GM23338 (cell line): ENCODE results near the gene KYNU. TPM values are rescaled to one million over a fixed set of nuclear protein-coding genes. Genes with fewer than 3 reads are reported as not detected.

Experiments used
- ATAC-seq: fragments of 200-7000 bp; cut with Tn5 transposase; 3 replicates; pipeline ENCODE4 v1.9.1; 2020
- DNase-seq: peaks from one replicate; pipeline ENCODE4 v3.0.0-alpha.2; 2015; ENCODE audit warnings: low spot score
- H2AFZ ChIP-seq: fragments of 200-600 bp; sonication (generic); 2 replicates; pipeline ENCODE4 v1.8.0; 2016; ENCODE audit warnings: antibody characterized with exemption, mild to moderate bottlenecking, moderate library complexity
- H3F3A ChIP-seq: fragments of 200-600 bp; sonication (generic); replicated peaks from 2 replicates; pipeline ENCODE4 v1.8.0; 2017; ENCODE audit warnings: antibody characterized with exemption, mixed run types, low read depth
- H3K27ac ChIP-seq: fragments of 200-600 bp; sonication (generic); 2 replicates; pipeline ENCODE4 v1.6.1; 2016; ENCODE audit warnings: low read depth
- H3K27me3 ChIP-seq: fragments of 200-600 bp; sonication (generic); 2 replicates; pipeline ENCODE4 v1.8.0; 2016; ENCODE audit warnings: mild to moderate bottlenecking, mixed run types, moderate library complexity; ENCODE audit not compliant: insufficient read depth
- H3K36me3 ChIP-seq: fragments of 200-600 bp; sonication (generic); 2 replicates; pipeline ENCODE4 v1.8.0; 2016; ENCODE audit warnings: mild to moderate bottlenecking; ENCODE audit not compliant: insufficient read depth
- H3K4me1 ChIP-seq: fragments of 200-600 bp; sonication (generic); 2 replicates; pipeline ENCODE4 v1.8.0; 2016; ENCODE audit warnings: mild to moderate bottlenecking, moderate library complexity; ENCODE audit not compliant: insufficient read depth
- H3K4me2 ChIP-seq: fragments of 200-600 bp; sonication (generic); 2 replicates; pipeline ENCODE4 v1.7.1; 2017; ENCODE audit warnings: mixed run types
- H3K4me3 ChIP-seq: fragments of 200-600 bp; sonication (generic); 2 replicates; pipeline ENCODE4 v1.6.1; 2016; ENCODE audit warnings: mixed run types
- H3K79me2 ChIP-seq: fragments of 200-600 bp; sonication (generic); replicated peaks from 2 replicates; pipeline ENCODE4 v1.8.0; 2017; ENCODE audit warnings: mild to moderate bottlenecking; ENCODE audit not compliant: insufficient read depth
- H3K9me2 ChIP-seq: fragments of 200-600 bp; sonication (generic); 2 replicates; pipeline ENCODE4 v1.8.0; 2017; ENCODE audit not compliant: insufficient read depth
- H4K20me1 ChIP-seq: fragments of 200-600 bp; sonication (generic); replicated peaks from 2 replicates; pipeline ENCODE4 v1.8.0; 2017; ENCODE audit warnings: mild to moderate bottlenecking; ENCODE audit not compliant: insufficient read depth
- H3K27ac Mint-ChIP-seq: 2 replicates; pipeline ENCODE4 v1.8.0; 2020; ENCODE audit warnings: inconsistent platforms, mild to moderate bottlenecking, moderate library complexity, mixed read lengths
- H3K27me3 Mint-ChIP-seq: 3 replicates; pipeline ENCODE4 v1.8.0; 2022; ENCODE audit warnings: low read depth, mild to moderate bottlenecking, moderate library complexity, mixed read lengths, inconsistent platforms; ENCODE audit not compliant: insufficient read depth, poor library complexity
- H3K36me3 Mint-ChIP-seq: 3 replicates; pipeline ENCODE4 v1.8.0; 2021; ENCODE audit warnings: low read depth, mild to moderate bottlenecking, inconsistent platforms, moderate library complexity, mixed read lengths
- H3K4me1 Mint-ChIP-seq: 3 replicates; pipeline ENCODE4 v1.8.0; 2020; ENCODE audit warnings: mild to moderate bottlenecking, inconsistent platforms, mixed read lengths
- H3K4me3 Mint-ChIP-seq: 3 replicates; pipeline ENCODE4 v1.8.0; 2021; ENCODE audit warnings: moderate library complexity, mild to moderate bottlenecking, inconsistent platforms, mixed read lengths
- H3K9me3 Mint-ChIP-seq: 3 replicates; pipeline ENCODE4 v1.8.0; 2020; ENCODE audit warnings: moderate library complexity, mild to moderate bottlenecking, inconsistent platforms, mixed read lengths
- JUNB ChIP-seq: IDR thresholded peaks from one replicate; pipeline ENCODE4 v1.6.1; 2016; ENCODE audit warnings: antibody characterized with exemption; ENCODE audit not compliant: unreplicated experiment
- NANOG ChIP-seq: IDR thresholded peaks from 2 replicates; pipeline ENCODE4 v1.6.1; 2016; ENCODE audit warnings: antibody characterized with exemption, borderline replicate concordance
- ZNF331 ChIP-seq: fragments of 250-450 bp; sonication (Bioruptor Pico); IDR thresholded peaks from 2 replicates; pipeline ENCODE4 v1.5.0; 2020; ENCODE audit warnings: low read depth, mild to moderate bottlenecking, moderate library complexity
- polyA plus RNA-seq: library from polyadenylated mRNA; unstranded; fragments of >200 nt; fragmentation: Nextera tagmentation; extraction: Ambion mirVana; gene quantifications from 2 replicates; pipeline ENCODE4 v1.2.1, GENCODE V29; 2016
- total RNA-seq: library from RNA; depleted of rRNA; stranded (reverse); fragments of >200 nt; shearing (Covaris generic); gene quantifications from 2 replicates; pipeline ENCODE4 v1.2.3, GENCODE V29; 2014
- TF ChIP-seq, protein P1 (sequence below): fragments of 250-450 bp; sonication (Bioruptor Pico); IDR thresholded peaks from 2 replicates; pipeline ENCODE4 v1.5.0; 2020; ENCODE audit warnings: mild to moderate bottlenecking, moderate library complexity
- TF ChIP-seq, protein P2 (sequence below), 2 experiments: fragments of 200-600 bp in 1 of 2; sonication (generic) in 1 of 2; conservative IDR thresholded peaks; 2 replicates each; pipeline versions ENCODE4 v1.5.1 to v1.6.1; 2016 to 2017; ENCODE audit warnings: antibody characterized with exemption in 2 of 2, low read depth in 2 of 2, mild to moderate bottlenecking in 2 of 2, moderate library complexity in 1 of 2

Gene KYNU
- total and polyA plus RNA-seq, 2 experiments from 2014 or later, result 0.03 to 0.21 TPM

DNA sequence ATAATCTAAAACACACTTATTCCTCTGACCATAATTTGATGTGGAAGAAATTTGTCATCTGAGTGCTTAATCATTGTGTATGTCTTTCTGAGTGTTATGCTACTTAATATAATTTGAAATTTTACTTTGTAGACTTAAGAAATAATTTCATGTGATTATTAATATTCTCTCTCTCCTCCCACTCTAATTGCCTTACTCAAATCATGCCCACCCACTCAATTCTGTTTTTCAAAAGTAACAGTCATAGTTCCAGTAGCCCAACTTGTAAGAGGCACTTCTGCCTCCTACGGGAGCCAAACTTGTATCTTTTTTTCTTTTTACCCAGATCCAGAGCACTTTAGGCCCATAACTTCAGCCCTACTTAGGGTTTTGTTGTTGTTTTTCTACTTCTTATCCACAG is 18.5 kb upstream of the KYNU start:
- DNase-seq (no peak), ATAC-seq (no peak)
- TF ChIP-seq, protein P1, sequence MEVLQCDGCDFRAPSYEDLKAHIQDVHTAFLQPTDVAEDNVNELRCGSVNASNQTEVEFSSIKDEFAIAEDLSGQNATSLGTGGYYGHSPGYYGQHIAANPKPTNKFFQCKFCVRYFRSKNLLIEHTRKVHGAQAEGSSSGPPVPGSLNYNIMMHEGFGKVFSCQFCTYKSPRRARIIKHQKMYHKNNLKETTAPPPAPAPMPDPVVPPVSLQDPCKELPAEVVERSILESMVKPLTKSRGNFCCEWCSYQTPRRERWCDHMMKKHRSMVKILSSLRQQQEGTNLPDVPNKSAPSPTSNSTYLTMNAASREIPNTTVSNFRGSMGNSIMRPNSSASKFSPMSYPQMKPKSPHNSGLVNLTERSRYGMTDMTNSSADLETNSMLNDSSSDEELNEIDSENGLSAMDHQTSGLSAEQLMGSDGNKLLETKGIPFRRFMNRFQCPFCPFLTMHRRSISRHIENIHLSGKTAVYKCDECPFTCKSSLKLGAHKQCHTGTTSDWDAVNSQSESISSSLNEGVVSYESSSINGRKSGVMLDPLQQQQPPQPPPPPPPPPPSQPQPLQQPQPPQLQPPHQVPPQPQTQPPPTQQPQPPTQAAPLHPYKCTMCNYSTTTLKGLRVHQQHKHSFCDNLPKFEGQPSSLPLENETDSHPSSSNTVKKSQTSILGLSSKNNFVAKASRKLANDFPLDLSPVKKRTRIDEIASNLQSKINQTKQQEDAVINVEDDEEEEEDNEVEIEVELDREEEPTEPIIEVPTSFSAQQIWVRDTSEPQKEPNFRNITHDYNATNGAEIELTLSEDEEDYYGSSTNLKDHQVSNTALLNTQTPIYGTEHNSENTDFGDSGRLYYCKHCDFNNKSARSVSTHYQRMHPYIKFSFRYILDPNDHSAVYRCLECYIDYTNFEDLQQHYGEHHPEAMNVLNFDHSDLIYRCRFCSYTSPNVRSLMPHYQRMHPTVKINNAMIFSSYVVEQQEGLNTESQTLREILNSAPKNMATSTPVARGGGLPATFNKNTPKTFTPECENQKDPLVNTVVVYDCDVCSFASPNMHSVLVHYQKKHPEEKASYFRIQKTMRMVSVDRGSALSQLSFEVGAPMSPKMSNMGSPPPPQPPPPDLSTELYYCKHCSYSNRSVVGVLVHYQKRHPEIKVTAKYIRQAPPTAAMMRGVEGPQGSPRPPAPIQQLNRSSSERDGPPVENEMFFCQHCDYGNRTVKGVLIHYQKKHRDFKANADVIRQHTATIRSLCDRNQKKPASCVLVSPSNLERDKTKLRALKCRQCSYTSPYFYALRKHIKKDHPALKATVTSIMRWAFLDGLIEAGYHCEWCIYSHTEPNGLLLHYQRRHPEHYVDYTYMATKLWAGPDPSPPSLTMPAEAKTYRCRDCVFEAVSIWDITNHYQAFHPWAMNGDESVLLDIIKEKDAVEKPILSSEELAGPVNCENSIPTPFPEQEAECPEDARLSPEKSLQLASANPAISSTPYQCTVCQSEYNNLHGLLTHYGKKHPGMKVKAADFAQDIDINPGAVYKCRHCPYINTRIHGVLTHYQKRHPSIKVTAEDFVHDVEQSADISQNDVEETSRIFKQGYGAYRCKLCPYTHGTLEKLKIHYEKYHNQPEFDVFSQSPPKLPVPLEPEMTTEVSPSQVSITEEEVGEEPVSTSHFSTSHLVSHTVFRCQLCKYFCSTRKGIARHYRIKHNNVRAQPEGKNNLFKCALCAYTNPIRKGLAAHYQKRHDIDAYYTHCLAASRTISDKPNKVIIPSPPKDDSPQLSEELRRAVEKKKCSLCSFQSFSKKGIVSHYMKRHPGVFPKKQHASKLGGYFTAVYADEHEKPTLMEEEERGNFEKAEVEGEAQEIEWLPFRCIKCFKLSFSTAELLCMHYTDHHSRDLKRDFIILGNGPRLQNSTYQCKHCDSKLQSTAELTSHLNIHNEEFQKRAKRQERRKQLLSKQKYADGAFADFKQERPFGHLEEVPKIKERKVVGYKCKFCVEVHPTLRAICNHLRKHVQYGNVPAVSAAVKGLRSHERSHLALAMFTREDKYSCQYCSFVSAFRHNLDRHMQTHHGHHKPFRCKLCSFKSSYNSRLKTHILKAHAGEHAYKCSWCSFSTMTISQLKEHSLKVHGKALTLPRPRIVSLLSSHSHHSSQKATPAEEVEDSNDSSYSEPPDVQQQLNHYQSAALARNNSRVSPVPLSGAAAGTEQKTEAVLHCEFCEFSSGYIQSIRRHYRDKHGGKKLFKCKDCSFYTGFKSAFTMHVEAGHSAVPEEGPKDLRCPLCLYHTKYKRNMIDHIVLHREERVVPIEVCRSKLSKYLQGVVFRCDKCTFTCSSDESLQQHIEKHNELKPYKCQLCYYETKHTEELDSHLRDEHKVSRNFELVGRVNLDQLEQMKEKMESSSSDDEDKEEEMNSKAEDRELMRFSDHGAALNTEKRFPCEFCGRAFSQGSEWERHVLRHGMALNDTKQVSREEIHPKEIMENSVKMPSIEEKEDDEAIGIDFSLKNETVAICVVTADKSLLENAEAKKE (CRISPR knock-in tag), result no peak
- Mint-ChIP-seq H3K36me3 (no peaks in the 10 kb centered on the region), H3K9me3 (no peaks in the 10 kb centered on the region), H3K27ac (no peak overlapping the region), H3K4me3 (no peak overlapping the region), H3K4me1 (peaks cover 3% of the 10 kb centered on the region; the same call in 2 of the 3 replicates), H3K27me3 (peaks cover 2% of the 10 kb centered on the region)
- no peaks in the 10 kb centered on the region for H3K4me1 ChIP-seq
- H3K27ac ChIP-seq, result no peak overlapping the region
- H3K79me2 ChIP-seq, result no peaks in the 10 kb centered on the region
- H3K36me3 ChIP-seq, result no peaks in the 10 kb centered on the region
- H4K20me1 ChIP-seq, result no peaks in the 10 kb centered on the region
- H3K4me3 ChIP-seq, result no peak overlapping the region
- no peaks in the 10 kb centered on the region for H3F3A ChIP-seq
- no peak overlapping the region for H2AFZ ChIP-seq
- no peak overlapping the region for H3K4me2 ChIP-seq
- no peaks in the 10 kb centered on the region for H3K27me3 ChIP-seq
- peaks cover 4% of the 10 kb centered on the region; the same call in 1 of the 2 replicates for H3K9me2 ChIP-seq

DNA sequence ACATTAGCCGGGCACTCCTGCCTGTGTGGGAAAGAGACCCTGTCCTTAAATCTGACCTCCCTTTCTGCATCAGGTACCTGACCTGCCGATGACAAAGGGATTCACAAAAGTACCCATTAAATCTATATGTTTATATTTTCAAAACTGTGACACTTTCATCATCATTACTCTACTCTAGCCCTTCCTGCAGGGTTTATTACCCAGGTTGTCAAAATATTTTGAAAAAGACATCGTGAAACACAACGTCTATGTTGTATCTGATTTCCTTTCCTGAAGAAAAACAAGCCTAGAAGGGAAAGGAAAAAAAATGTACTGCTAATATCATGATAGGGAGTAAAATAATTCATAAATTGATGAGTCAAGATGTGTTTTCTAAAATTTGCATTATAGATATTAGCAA is 15.2 kb upstream of the KYNU start:
- Histone ChIP-seq H3K27me3 (no peaks in the 10 kb centered on the region), H3K4me3 (no peak overlapping the region), H3K4me1 (no peaks in the 10 kb centered on the region), H3F3A (no peaks in the 10 kb centered on the region), H2AFZ (no peak overlapping the region), H3K36me3 (no peaks in the 10 kb centered on the region), H4K20me1 (no peaks in the 10 kb centered on the region), H3K79me2 (no peaks in the 10 kb centered on the region), H3K9me2 (no peaks in the 10 kb centered on the region), H3K4me2 (no peak overlapping the region), H3K27ac (no peak overlapping the region)
- Mint-ChIP-seq H3K4me1 (peaks cover 4% of the 10 kb centered on the region; the same call in 2 of the 3 replicates), H3K27me3 (peaks cover 2% of the 10 kb centered on the region), H3K9me3 (no peaks in the 10 kb centered on the region), H3K27ac (no peak overlapping the region), H3K36me3 (no peaks in the 10 kb centered on the region), H3K4me3 (no peak overlapping the region)
- no peak for ATAC-seq
- no peak for DNase-seq
- TF ChIP-seq JUNB, result no peak
- no peak for TF ChIP-seq ZNF331
- TF ChIP-seq NANOG, result no peak
- TF ChIP-seq, protein P2, sequence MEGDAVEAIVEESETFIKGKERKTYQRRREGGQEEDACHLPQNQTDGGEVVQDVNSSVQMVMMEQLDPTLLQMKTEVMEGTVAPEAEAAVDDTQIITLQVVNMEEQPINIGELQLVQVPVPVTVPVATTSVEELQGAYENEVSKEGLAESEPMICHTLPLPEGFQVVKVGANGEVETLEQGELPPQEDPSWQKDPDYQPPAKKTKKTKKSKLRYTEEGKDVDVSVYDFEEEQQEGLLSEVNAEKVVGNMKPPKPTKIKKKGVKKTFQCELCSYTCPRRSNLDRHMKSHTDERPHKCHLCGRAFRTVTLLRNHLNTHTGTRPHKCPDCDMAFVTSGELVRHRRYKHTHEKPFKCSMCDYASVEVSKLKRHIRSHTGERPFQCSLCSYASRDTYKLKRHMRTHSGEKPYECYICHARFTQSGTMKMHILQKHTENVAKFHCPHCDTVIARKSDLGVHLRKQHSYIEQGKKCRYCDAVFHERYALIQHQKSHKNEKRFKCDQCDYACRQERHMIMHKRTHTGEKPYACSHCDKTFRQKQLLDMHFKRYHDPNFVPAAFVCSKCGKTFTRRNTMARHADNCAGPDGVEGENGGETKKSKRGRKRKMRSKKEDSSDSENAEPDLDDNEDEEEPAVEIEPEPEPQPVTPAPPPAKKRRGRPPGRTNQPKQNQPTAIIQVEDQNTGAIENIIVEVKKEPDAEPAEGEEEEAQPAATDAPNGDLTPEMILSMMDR (conservative IDR thresholded peaks at IDR 0.05; ENCODE audit: low read depth in 2 of 2), result no peak
